ENCODE measurements around the gene NHLRC1. TPM values are rescaled to one million over a fixed set of nuclear protein-coding genes. Genes with fewer than 3 reads are reported as not detected.

The NHLRC1 gene
- total and polyA plus RNA-seq, 4 donors, result 0.97 to 4.3 (median 2.2) TPM

GRCh38 chr6:18072841-18073240 lies 49.6 kb downstream of the NHLRC1 start:
- no peak overlapping the region for H3K27ac ChIP-seq (ENCODE audit: low read depth in 1 of 2, low read length in 1 of 2)
- H3K36me3 ChIP-seq (ENCODE audit: control insufficient read depth in 4 of 4, insufficient read depth in 4 of 4, low read length in 4 of 4), result no peaks in the 10 kb centered on the region
- no peak for ATAC-seq (ENCODE audit: insufficient read depth, low FRiP score)
- no peak for DNase-seq
- H3K4me1 ChIP-seq (ENCODE audit: control insufficient read depth in 5 of 5, insufficient read depth in 5 of 5, low read length in 5 of 5), result no peaks in the 10 kb centered on the region
- no peaks in the 10 kb centered on the region for H3K27me3 ChIP-seq (ENCODE audit: control insufficient read depth in 3 of 3, insufficient read depth in 3 of 3, low read length in 2 of 3)
- H3K4me3 ChIP-seq, result no peak overlapping the region
- H3K9ac ChIP-seq (ENCODE audit: insufficient read depth in 1 of 2, low read length in 2 of 2), result no peak overlapping the region
- H3K9me3 ChIP-seq (ENCODE audit: control insufficient read depth in 4 of 4, insufficient read depth in 3 of 4, low read length in 3 of 4), result no peaks in the 10 kb centered on the region
- TF ChIP-seq CTCF (IDR thresholded peaks at IDR 0.05; ENCODE audit: control extremely low read depth, extremely low read depth), result no peak

GRCh38 chr6:18070486-18070885 lies 52.0 kb downstream of the NHLRC1 start:
- Histone ChIP-seq H3K36me3 (ENCODE audit: control insufficient read depth in 4 of 4, insufficient read depth in 4 of 4, low read length in 4 of 4) (no peaks in the 10 kb centered on the region), H3K4me3 (no peak overlapping the region), H3K4me1 (ENCODE audit: control insufficient read depth in 5 of 5, insufficient read depth in 5 of 5, low read length in 5 of 5) (no peaks in the 10 kb centered on the region), H3K27me3 (ENCODE audit: control insufficient read depth in 3 of 3, insufficient read depth in 3 of 3, low read length in 2 of 3) (no peaks in the 10 kb centered on the region), H3K9me3 (ENCODE audit: control insufficient read depth in 4 of 4, insufficient read depth in 3 of 4, low read length in 3 of 4) (no peaks in the 10 kb centered on the region), H3K27ac (ENCODE audit: low read depth in 1 of 2, low read length in 1 of 2) (no peak overlapping the region), H3K9ac (ENCODE audit: insufficient read depth in 1 of 2, low read length in 2 of 2) (no peak overlapping the region)
- 89 to 93% methylated on average over 9 of the region's 9 CpGs for WGBS, 2 donors
- TF ChIP-seq CTCF (IDR thresholded peaks at IDR 0.05; ENCODE audit: control extremely low read depth, extremely low read depth), result no peak
- ATAC-seq (ENCODE audit: insufficient read depth, low FRiP score), result no peak
- DNase-seq, result no peak

Other genes starting within 250 kb of the NHLRC1 start
- gene KIF13A, start 135.0 kb downstream of the NHLRC1 start, total RNA-seq, result 10 to 100 TPM; 46.2 to 97.4 TPM
- 10 to 100 TPM; 14.2 to 17.2 TPM for gene KIF13A, start 135.0 kb downstream of the NHLRC1 start, polyA plus RNA-seq
- gene TPMT, start 32.4 kb upstream of the NHLRC1 start, total RNA-seq, result 10 to 100 TPM in 1 of 2 donors, 1 to 10 TPM in 1; 9.6 to 12.8 TPM
- gene TPMT, start 32.4 kb upstream of the NHLRC1 start, polyA plus RNA-seq, result 10 to 100 TPM; 14.7 to 17.6 TPM
- gene KDM1B, start 32.7 kb upstream of the NHLRC1 start, total RNA-seq, result 10 to 100 TPM; 24.9 to 26.4 TPM
- gene KDM1B, start 32.7 kb upstream of the NHLRC1 start, polyA plus RNA-seq, result 10 to 100 TPM in 1 of 2 donors, 1 to 10 TPM in 1; 4.1 to 14.4 TPM
- gene DEK, start 141.9 kb upstream of the NHLRC1 start, total RNA-seq, result 10 to 100 TPM; 69.5 to 87.6 TPM
- 10 to 100 TPM; 35.2 to 43.6 TPM for gene DEK, start 141.9 kb upstream of the NHLRC1 start, polyA plus RNA-seq

Data from lung (tissue), 12 donors.